DOHH2 (cell line): ENCODE results near the gene COL4A1.

Experiments
- EZH2phosphoT487 ChIP-seq: fragments of 200-600 bp; sonication (generic); IDR thresholded peaks from 2 replicates; pipeline ENCODE4 v1.6.1; 2017; ENCODE audit warnings: borderline replicate concordance, mild to moderate bottlenecking, antibody characterized with exemption, low read length, moderate library complexity, mixed read lengths
- TF ChIP-seq, protein P1 (sequence below): fragments of 200-600 bp; sonication (generic); IDR thresholded peaks from one replicate; pipeline ENCODE4 v1.5.1; 2014; ENCODE audit warnings: antibody characterized with exemption, mild to moderate bottlenecking, low read depth, low read length; ENCODE audit not compliant: poor library complexity, severe bottlenecking

GRCh38 chr13:110201114-110201513 is 105.8 kb downstream of the COL4A1 start:
- TF ChIP-seq, protein P1, sequence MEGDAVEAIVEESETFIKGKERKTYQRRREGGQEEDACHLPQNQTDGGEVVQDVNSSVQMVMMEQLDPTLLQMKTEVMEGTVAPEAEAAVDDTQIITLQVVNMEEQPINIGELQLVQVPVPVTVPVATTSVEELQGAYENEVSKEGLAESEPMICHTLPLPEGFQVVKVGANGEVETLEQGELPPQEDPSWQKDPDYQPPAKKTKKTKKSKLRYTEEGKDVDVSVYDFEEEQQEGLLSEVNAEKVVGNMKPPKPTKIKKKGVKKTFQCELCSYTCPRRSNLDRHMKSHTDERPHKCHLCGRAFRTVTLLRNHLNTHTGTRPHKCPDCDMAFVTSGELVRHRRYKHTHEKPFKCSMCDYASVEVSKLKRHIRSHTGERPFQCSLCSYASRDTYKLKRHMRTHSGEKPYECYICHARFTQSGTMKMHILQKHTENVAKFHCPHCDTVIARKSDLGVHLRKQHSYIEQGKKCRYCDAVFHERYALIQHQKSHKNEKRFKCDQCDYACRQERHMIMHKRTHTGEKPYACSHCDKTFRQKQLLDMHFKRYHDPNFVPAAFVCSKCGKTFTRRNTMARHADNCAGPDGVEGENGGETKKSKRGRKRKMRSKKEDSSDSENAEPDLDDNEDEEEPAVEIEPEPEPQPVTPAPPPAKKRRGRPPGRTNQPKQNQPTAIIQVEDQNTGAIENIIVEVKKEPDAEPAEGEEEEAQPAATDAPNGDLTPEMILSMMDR = no peak
- TF ChIP-seq EZH2phosphoT487 = no peak
